Lower lobe of right lung (tissue), 2 donors: ENCODE results near the gene MRPS2. TPM values are rescaled to one million over a fixed set of nuclear protein-coding genes. Genes with fewer than 3 reads are reported as not detected.
A peak's percentile ranks its signal among the peaks of the same experiment; 100 is the strongest.
"Not testable (repeated sequence)": the region's sequence is repeated elsewhere in the genome, so short reads cannot be mapped to it uniquely, and the experiment has no call there.

Experiments
- ATAC-seq, 2 donors: fragments of 200-7000 bp; cut with Tn5 transposase; one replicate each; pipeline ENCODE4 v1.9.1; 2020 to 2022; ENCODE audit warnings: mild to moderate bottlenecking in 2 of 2, moderate library complexity in 2 of 2
- DNase-seq: peaks from one replicate; pipeline ENCODE4 v3.0.0-alpha.2; 2020
- H3K27ac ChIP-seq: fragments of 200-600 bp; one replicate; pipeline ENCODE4 v1.8.0; 2022
- H3K27me3 ChIP-seq: fragments of 200-600 bp; one replicate; pipeline ENCODE4 v1.8.0; 2022; ENCODE audit warnings: low read depth
- H3K36me3 ChIP-seq: fragments of 200-600 bp; one replicate; pipeline ENCODE4 v1.8.0; 2022; ENCODE audit warnings: mild to moderate bottlenecking
- H3K4me1 ChIP-seq: fragments of 200-600 bp; one replicate; pipeline ENCODE4 v1.8.0; 2022
- H3K4me3 ChIP-seq: fragments of 200-600 bp; one replicate; pipeline ENCODE4 v1.8.0; 2022; ENCODE audit warnings: mild to moderate bottlenecking
- H3K9me3 ChIP-seq: fragments of 200-600 bp; one replicate; pipeline ENCODE4 v1.8.0; 2022
- CTCF ChIP-seq: fragments of 200-600 bp; IDR thresholded peaks from one replicate; pipeline ENCODE4 v1.8.0; 2022; ENCODE audit warnings: antibody characterized with exemption, mild to moderate bottlenecking
- intact Hi-C: fragments of 100-400 bp; cut with DNase I; formaldehyde crosslinking; loops from one replicate; pipeline ENCODE4 v1.11.0; 2022
- total RNA-seq: library from RNA; stranded (reverse); fragmentation: NEBNext Ultra II Directional; extraction: Animal tissue kit (Norgen Biotek cat#: 25700); gene quantifications from one replicate; pipeline ENCODE4 v1.2.1, GENCODE V29; 2021
- donor health status: DM: no; HTN: yes; CAD: no; lungs with severe emphysema.

MRPS2 gene
- total RNA-seq, 1 donor from 2014 or later = 21.9 TPM

DNA sequence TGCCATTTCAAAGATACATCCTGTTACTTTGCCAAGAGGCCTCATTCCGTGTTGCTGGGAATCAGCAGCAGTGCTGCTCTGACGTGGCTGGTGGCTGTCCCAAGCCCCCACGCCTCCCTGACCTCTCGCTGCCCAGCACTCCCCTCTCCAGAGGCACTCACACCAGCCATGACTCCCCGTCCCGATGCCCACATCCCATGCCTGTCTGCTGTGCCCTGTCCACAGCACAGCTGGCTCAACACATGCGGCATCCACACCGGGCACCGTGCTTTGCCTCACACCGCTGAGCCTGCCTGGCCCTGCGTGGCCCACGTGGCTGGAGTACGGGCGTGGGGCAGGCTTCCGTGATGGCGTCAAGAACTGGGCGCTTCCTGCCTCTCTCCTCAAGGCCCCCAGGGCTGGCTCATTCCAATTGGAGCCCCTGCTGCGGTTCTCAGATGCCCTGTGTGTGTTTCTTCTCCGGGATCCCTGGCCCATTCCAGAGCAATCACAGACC is 12.9 kb downstream of the MRPS2 start:
- ATAC-seq = peak in 1 of 2 donors; percentile 24
- Histone ChIP-seq H3K4me1 (no peaks in the 10 kb centered on the region), H3K27me3 (peaks cover 5% of the 10 kb centered on the region), H3K36me3 (no peaks in the 10 kb centered on the region), H3K4me3 (no peak overlapping the region), H3K9me3 (no peaks in the 10 kb centered on the region), H3K27ac (no peak overlapping the region)
- no peak for DNase-seq
- intact Hi-C loops = no loop called here
- TF ChIP-seq CTCF = no peak

- H3K36me3 ChIP-seq, H3K4me1 ChIP-seq, H3K9me3 ChIP-seq, ATAC-seq, H3K27ac ChIP-seq, intact Hi-C loops, H3K4me3 ChIP-seq, H3K27me3 ChIP-seq, DNase-seq: not testable (repeated sequence)
These were observed 13.4 kb downstream of the MRPS2 start for GRCh38 chr9:135513906-135514305.

GRCh38 chr9:135514342-135515082 is 14.0 kb downstream of the MRPS2 start:
- H3K36me3 ChIP-seq = no peaks in the 10 kb centered on the region
- H3K27ac ChIP-seq = no peak overlapping the region
- ATAC-seq = no peak
- H3K9me3 ChIP-seq = no peaks in the 10 kb centered on the region
- intact Hi-C loops = no loop called here
- no peak overlapping the region for H3K4me3 ChIP-seq
- TF ChIP-seq CTCF = no peak
- H3K4me1 ChIP-seq = no peaks in the 10 kb centered on the region
- H3K27me3 ChIP-seq = peaks cover 5% of the 10 kb centered on the region
- DNase-seq = no peak

DNA sequence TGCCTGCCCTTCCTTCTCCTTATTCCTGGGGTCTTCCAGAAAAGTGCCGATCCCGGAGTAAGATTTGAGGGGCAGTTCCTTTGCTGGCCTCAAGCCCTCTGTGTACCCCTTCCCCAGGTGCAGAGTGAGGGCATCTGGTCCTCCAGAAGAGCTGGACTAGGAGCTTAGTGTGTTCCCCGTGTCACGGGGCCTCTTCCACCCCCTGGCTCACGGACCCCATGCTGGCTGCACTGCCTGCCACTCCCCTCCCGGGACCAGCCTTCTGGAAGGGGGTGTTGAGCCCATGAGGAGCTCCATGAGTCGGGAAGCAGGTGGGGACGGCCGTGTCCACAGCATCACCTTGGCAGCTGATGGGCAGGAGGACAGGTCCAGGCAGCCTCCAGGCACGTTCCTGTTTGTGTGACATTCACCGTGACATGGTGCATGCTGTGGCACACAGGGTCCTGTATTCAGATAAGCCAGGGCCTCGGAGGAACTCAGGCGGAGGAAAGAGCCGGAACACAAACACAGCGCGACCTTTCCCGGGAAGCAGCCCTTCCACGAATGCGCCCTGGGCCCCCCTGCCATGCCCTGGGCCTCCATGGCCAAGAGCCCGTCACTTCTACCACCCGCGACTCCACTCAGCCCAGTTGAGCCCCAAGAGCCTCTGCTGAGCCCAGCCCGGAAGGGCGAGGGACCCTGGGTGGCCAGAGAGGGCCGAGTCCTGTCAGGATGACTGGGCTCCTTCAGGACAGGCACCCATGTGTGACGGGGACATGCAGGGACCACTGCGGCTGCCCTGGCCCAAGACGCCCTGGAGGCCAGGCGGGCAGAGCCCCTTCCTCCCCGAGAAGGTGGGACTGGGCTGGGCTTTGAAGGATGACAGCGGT is 14.8 kb downstream of the MRPS2 start:
- TF ChIP-seq CTCF = no peak
- Histone ChIP-seq H3K36me3 (no peaks in the 10 kb centered on the region), H3K27me3 (peaks cover 5% of the 10 kb centered on the region), H3K27ac (no peak overlapping the region), H3K4me1 (no peaks in the 10 kb centered on the region), H3K4me3 (no peak overlapping the region), H3K9me3 (no peaks in the 10 kb centered on the region)
- no peak for DNase-seq
- peak in 1 of 2 donors; percentile 34 for ATAC-seq
- intact Hi-C loops = no loop called here

- intact Hi-C loops = no loop called here
- no peak overlapping the region for H3K27ac ChIP-seq
- TF ChIP-seq CTCF = no peak
- H3K4me3 ChIP-seq = no peak overlapping the region
- no peaks in the 10 kb centered on the region for H3K36me3 ChIP-seq
- no peak for DNase-seq
- peaks cover 5% of the 10 kb centered on the region for H3K27me3 ChIP-seq
- H3K4me1 ChIP-seq = no peaks in the 10 kb centered on the region
- ATAC-seq = no peak
- H3K9me3 ChIP-seq = no peaks in the 10 kb centered on the region
These were observed 15.8 kb downstream of the MRPS2 start for GRCh38 chr9:135516132-135516860.
